AG09319 (cell line): ENCODE measurements around the gene OR1J2.

Experiments
- DNase-seq: peaks from one replicate; pipeline ENCODE4 v3.0.0-alpha.2; 2010; ENCODE audit warnings: low read depth; ENCODE audit errors: extremely low read depth
- TF ChIP-seq, protein P1 (sequence below): IDR thresholded peaks from 2 replicates; pipeline ENCODE4 v1.5.1; 2011; ENCODE audit warnings: low read depth, mild to moderate bottlenecking, inconsistent platforms, low read length, moderate library complexity

Gene OR1J2

GRCh38 chr9:122551371-122551770, 40.8 kb downstream of the OR1J2 start:
- DNase-seq = no peak
- TF ChIP-seq, protein P1, sequence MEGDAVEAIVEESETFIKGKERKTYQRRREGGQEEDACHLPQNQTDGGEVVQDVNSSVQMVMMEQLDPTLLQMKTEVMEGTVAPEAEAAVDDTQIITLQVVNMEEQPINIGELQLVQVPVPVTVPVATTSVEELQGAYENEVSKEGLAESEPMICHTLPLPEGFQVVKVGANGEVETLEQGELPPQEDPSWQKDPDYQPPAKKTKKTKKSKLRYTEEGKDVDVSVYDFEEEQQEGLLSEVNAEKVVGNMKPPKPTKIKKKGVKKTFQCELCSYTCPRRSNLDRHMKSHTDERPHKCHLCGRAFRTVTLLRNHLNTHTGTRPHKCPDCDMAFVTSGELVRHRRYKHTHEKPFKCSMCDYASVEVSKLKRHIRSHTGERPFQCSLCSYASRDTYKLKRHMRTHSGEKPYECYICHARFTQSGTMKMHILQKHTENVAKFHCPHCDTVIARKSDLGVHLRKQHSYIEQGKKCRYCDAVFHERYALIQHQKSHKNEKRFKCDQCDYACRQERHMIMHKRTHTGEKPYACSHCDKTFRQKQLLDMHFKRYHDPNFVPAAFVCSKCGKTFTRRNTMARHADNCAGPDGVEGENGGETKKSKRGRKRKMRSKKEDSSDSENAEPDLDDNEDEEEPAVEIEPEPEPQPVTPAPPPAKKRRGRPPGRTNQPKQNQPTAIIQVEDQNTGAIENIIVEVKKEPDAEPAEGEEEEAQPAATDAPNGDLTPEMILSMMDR = no peak

DNA sequence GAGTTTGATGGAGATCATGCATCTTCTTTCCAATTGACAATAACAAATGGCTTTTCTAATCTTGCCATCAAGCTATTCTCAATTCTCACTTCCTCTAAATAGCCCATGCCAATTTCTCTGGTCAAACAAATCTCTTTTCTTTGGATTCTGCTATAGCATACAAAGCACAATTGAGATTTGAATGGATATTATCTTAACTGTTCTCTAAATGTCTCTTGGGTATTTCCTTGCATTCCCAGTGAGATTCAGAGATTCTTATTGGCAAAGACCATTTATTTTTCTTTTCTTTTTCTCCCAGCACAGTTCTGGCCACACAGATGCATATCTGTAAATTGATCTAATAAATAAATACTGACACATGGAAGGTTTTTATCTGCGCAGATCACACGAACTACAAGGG, 42.2 kb downstream of the OR1J2 start, which contains the start of gene OR1N2:
TSS of gene OR1N2 (plus strand) at position 301 of the 400 bp plus-strand sequence. CDS start 100 bp downstream, outside the sequence.
- DNase-seq = no peak
- TF ChIP-seq, protein P1 = no peak
